Prostate gland (tissue), 2 donors: ENCODE data around the gene PRR35. TPM values are rescaled to one million over a fixed set of nuclear protein-coding genes. Genes with fewer than 3 reads are reported as not detected.

Source experiments
- DNase-seq: peaks from one replicate; pipeline ENCODE4 v3.0.0-alpha.2; 2019; ENCODE audit warnings: low spot score
- H3K27ac ChIP-seq, 2 donors: fragments of 200-600 bp; sonication (generic); 2 replicates each; pipeline ENCODE4 v1.5.1; 2017 to 2019
- H3K27me3 ChIP-seq: fragments of 200-600 bp; sonication (generic); replicated peaks from 2 replicates; pipeline ENCODE4 v1.5.1; 2019; ENCODE audit not compliant: insufficient read depth
- H3K36me3 ChIP-seq, 2 donors: fragments of 200-600 bp; sonication (generic); 1 replicate in 1 of 2; 2 replicates in 1 of 2; pipeline versions ENCODE4 v1.5.1 to v1.8.1; 2017 to 2019
- H3K4me1 ChIP-seq: fragments of 200-600 bp; sonication (generic); replicated peaks from 2 replicates; pipeline ENCODE4 v1.5.1; 2019
- H3K4me3 ChIP-seq, 2 donors: fragments of 200-600 bp; sonication (generic); 2 replicates each; pipeline ENCODE4 v1.5.1; 2017 to 2019
- H3K9me3 ChIP-seq: fragments of 200-600 bp; sonication (generic); 2 replicates; pipeline ENCODE4 v1.5.1; 2017
- CTCF ChIP-seq, 4 experiments: fragments of 200-600 bp in 2 of 4; fragments of 450-650 bp in 2 of 4; sonication (generic) in 2 of 4; IDR thresholded peaks; 1 replicate in 3 of 4; 2 replicates in 1 of 4; pipeline ENCODE4 v1.5.1; 2016 to 2019; ENCODE audit warnings: antibody characterized with exemption in 4 of 4, mild to moderate bottlenecking in 2 of 4, moderate library complexity in 2 of 4
- POLR2A ChIP-seq: fragments of 450-650 bp; IDR thresholded peaks from one replicate; pipeline ENCODE4 v1.6.1; 2016; ENCODE audit warnings: antibody characterized with exemption, mild to moderate bottlenecking
- POLR2AphosphoS5 ChIP-seq: sonication (generic); formaldehyde crosslinking; IDR thresholded peaks from one replicate; pipeline ENCODE4 v1.6.1; 2017; ENCODE audit warnings: antibody characterized with exemption
- WGBS: methylation state at CpG from one replicate; pipeline ENCODE4 v1.1.5; 2018; 5-methylcytosine and 5-hydroxymethylcytosine counted together
- intact Hi-C: fragments of 100-400 bp; cut with DNase I; formaldehyde crosslinking; loops from one replicate; pipeline ENCODE4 v1.14.2; 2022
- total RNA-seq, 2 donors: library from RNA; depleted of rRNA; stranded (reverse); fragments of >200 nt; gene quantifications; one replicate each; pipeline ENCODE4 v1.1.0, GENCODE V29; 2016

PRR35 gene
- total RNA-seq, 2 donors from 2014 or later: 5.1 TPM; not detected in 1

- intact Hi-C loops: no loop called here
- TF ChIP-seq CTCF (IDR thresholded peaks at IDR 0.05) (no peak), POLR2A (no peak), POLR2AphosphoS5 (no peak)
- H3K9me3 ChIP-seq: no peaks in the 10 kb centered on the region
- peaks cover 4% of the 10 kb centered on the region for H3K4me1 ChIP-seq
- H3K4me3 ChIP-seq: no peak overlapping the region
- DNase-seq: no peak
- no peaks in the 10 kb centered on the region for H3K36me3 ChIP-seq
- WGBS: 75% methylated on average over 10 of the region's 10 CpGs
- H3K27ac ChIP-seq: no peak overlapping the region
- no peaks in the 10 kb centered on the region for H3K27me3 ChIP-seq
Measured at GRCh38 chr16:608019-608418, 47.8 kb downstream of the PRR35 start.

GRCh38 chr16:609316-609715 lies 49.1 kb downstream of the PRR35 start:
- WGBS: 90% methylated on average over 13 of the region's 13 CpGs
- TF ChIP-seq POLR2A (no peak), CTCF (IDR thresholded peaks at IDR 0.05) (no peak), POLR2AphosphoS5 (no peak)
- intact Hi-C loops: no loop called here

GRCh38 chr16:609984-610383 lies 49.8 kb downstream of the PRR35 start:
- TF ChIP-seq POLR2AphosphoS5 (no peak), CTCF (IDR thresholded peaks at IDR 0.05) (no peak), POLR2A (no peak)
- H3K36me3 ChIP-seq: no peaks in the 10 kb centered on the region
- no peaks in the 10 kb centered on the region for H3K9me3 ChIP-seq
- DNase-seq: no peak
- H3K27me3 ChIP-seq: no peaks in the 10 kb centered on the region
- peaks cover 4% of the 10 kb centered on the region for H3K4me1 ChIP-seq
- H3K27ac ChIP-seq: no peak overlapping the region
- H3K4me3 ChIP-seq: no peak overlapping the region
- intact Hi-C loops: no loop called here
- WGBS: 90% methylated on average over 14 of the region's 14 CpGs

More at GRCh38 chr16:609316-609715, 49.1 kb downstream of the PRR35 start:
- H3K4me1 ChIP-seq: peaks cover 4% of the 10 kb centered on the region
- no peaks in the 10 kb centered on the region for H3K27me3 ChIP-seq
- no peak overlapping the region for H3K27ac ChIP-seq
- no peak overlapping the region for H3K4me3 ChIP-seq
- H3K9me3 ChIP-seq: no peaks in the 10 kb centered on the region
- DNase-seq: no peak
- no peaks in the 10 kb centered on the region for H3K36me3 ChIP-seq

GRCh38 chr16:610513-611381 lies 50.6 kb downstream of the PRR35 start:
- TF ChIP-seq CTCF (IDR thresholded peaks at IDR 0.05) (peak; percentile 50 to 91 (median 77)), POLR2AphosphoS5 (peak; percentile 38), POLR2A (no peak)
- no peak for DNase-seq
- no peaks in the 10 kb centered on the region for H3K9me3 ChIP-seq
- no peak overlapping the region for H3K27ac ChIP-seq
- no peaks in the 10 kb centered on the region for H3K36me3 ChIP-seq
- WGBS: 54% methylated on average over 28 of the region's 28 CpGs
- no peak overlapping the region for H3K4me3 ChIP-seq
- no peaks in the 10 kb centered on the region for H3K27me3 ChIP-seq
- peaks cover 4% of the 10 kb centered on the region for H3K4me1 ChIP-seq
- intact Hi-C loops: no loop called here

GRCh38 chr16:615122-615521 lies 54.9 kb downstream of the PRR35 start:
- WGBS: 88% methylated on average over 13 of the region's 13 CpGs
- Histone ChIP-seq H3K27ac (no peak overlapping the region), H3K4me1 (peaks cover 6% of the 10 kb centered on the region), H3K36me3 (no peaks in the 10 kb centered on the region), H3K4me3 (no peak overlapping the region), H3K9me3 (no peaks in the 10 kb centered on the region), H3K27me3 (no peaks in the 10 kb centered on the region)
- intact Hi-C loops: no loop called here
- no peak for TF ChIP-seq POLR2A
- no peak for TF ChIP-seq POLR2AphosphoS5
- no peak for TF ChIP-seq CTCF (IDR thresholded peaks at IDR 0.05)
- no peak for DNase-seq
